Activated naive CD4-positive, alpha-beta T cell treated with anti-CD3 and anti-CD28 coated beads, Interleukin-2, amount 50 U/mL, for 72 hours (primary cell): Measurements from ENCODE around the gene UPK3B. TPM values are rescaled to one million over a fixed set of nuclear protein-coding genes. Genes with fewer than 3 reads are reported as not detected.
A peak's percentile ranks its signal among the peaks of the same experiment; 100 is the strongest.
"Not testable (repeated sequence)": the region's sequence is repeated elsewhere in the genome, so short reads cannot be mapped to it uniquely, and the experiment has no call there.

ENCODE experiments used
- ATAC-seq, 2 donors: fragments of 150-1000 bp; cut with Tn5 transposase; 2 replicates each; pipeline ENCODE4 v1.10.0; 2021; ENCODE audit warnings: mild to moderate bottlenecking in 2 of 2, moderate library complexity in 2 of 2
- DNase-seq, 2 donors: peaks; one replicate each; pipeline ENCODE4 v3.0.0; 2021 to 2022; ENCODE audit warnings: low spot score in 2 of 2
- H3K27ac Mint-ChIP-seq, 2 donors: one replicate each; pipeline ENCODE4 v1.8.0; 2022; ENCODE audit warnings: mild to moderate bottlenecking in 2 of 2, mixed read lengths in 2 of 2
- H3K36me3 Mint-ChIP-seq, 2 donors: one replicate each; pipeline ENCODE4 v1.8.0; 2022; ENCODE audit warnings: mixed read lengths in 2 of 2
- H3K9me3 Mint-ChIP-seq, 2 donors: one replicate each; pipeline ENCODE4 v1.8.0; 2022; ENCODE audit warnings: mixed read lengths in 2 of 2
- total RNA-seq, 2 donors: library from RNA; stranded (reverse); gene quantifications; one replicate each; pipeline ENCODE4 v1.2.3, GENCODE V29; 2022

Gene UPK3B
- total RNA-seq, 2 donors from 2014 or later, result 0.68 to 1.6 TPM

DNA sequence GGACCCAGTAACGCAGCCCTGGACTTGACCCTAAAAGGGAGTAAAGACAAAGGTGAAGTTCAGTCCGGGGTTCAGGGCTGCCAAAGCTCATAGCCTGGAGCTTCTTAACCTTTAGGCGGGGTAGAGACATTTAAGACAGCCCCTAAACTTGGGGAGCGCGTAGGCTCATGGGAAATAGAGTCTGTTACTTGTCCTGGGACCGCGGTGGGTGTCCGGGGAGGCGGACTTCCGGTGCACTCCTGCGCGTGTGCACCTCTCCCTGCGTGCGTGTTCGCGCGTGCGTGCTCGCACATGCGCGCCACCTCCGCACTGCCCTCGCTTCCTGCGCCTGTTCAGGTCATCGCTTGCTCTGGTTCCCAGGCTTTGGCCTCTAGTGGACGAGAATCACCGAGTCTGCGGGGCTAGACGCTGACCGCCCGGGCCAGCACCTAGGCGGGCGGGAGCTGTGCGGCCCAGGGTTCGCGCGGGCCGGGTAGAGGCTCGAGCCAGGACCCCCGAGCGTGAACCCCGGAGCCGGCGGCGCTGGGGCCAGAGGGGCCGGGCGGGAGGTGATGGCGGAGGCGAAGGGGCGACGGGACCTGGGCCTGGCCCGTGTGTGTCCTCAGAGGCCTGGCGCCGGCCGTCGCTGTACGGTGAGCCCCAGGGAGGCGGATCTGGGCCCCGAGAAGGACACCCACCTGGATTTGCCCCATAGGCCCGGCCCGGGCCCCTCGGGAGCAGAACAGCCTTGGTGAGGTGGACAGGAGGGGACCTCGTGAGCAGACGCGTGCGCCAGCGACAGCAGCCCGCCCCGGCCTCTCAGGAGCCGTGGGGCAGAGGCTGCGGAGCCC, 38.9 kb downstream of the UPK3B start:
- DNase-seq (peak; percentile 76 to 88), ATAC-seq (peak; percentile 100)
- Mint-ChIP-seq H3K27ac (peak overlapping the region; percentile 94), H3K36me3 (peaks cover 6 to 18% of the 10 kb centered on the region in 2 donors)
- H3K9me3 Mint-ChIP-seq, result not testable (repeated sequence)

DNA sequence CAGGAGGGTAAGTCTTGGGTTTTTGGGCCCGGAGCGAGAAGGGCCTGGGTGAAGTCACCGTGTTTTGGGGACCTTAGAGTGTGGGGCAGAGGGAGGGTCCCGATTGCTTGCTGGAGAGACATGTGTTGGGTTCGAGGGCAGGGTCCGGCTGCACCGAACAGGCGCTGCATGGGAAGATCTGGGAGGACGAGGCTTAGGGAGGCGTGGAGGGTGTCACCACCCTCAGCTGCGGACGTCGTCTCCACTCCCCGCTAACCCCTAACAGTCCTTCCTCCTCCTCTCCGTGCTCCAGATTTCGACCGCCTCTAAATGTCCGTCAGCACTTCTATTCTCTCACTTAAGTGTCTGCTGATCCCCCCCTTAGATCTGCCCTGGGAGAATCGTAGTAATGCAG, 39.5 kb downstream of the UPK3B start:
- DNase-seq, result peak in 1 of 2 donors; percentile 55
- H3K27ac Mint-ChIP-seq, result peak overlapping the region; percentile 92 to 94
- not testable (repeated sequence) for ATAC-seq, H3K9me3 Mint-ChIP-seq
- peaks cover 9 to 18% of the 10 kb centered on the region in 2 donors for H3K36me3 Mint-ChIP-seq

- H3K9me3 Mint-ChIP-seq, H3K27ac Mint-ChIP-seq, ATAC-seq, DNase-seq: not testable (repeated sequence)
- H3K36me3 Mint-ChIP-seq, result peaks cover 11 to 18% of the 10 kb centered on the region in 2 donors
These were observed 41.6 kb downstream of the UPK3B start for GRCh38 chr7:76551992-76552391.

GRCh38 chr7:76559685-76560084, 49.3 kb downstream of the UPK3B start:
- H3K27ac Mint-ChIP-seq, result peak overlapping the region in 1 of 2 donors; percentile 1
- H3K9me3 Mint-ChIP-seq, ATAC-seq, DNase-seq: not testable (repeated sequence)
- H3K36me3 Mint-ChIP-seq, result peaks cover 7 to 38% of the 10 kb centered on the region in 2 donors

GRCh38 chr7:76560157-76560556, 49.8 kb downstream of the UPK3B start:
- ATAC-seq, DNase-seq, H3K9me3 Mint-ChIP-seq, H3K27ac Mint-ChIP-seq: not testable (repeated sequence)
- H3K36me3 Mint-ChIP-seq, result peaks cover 7 to 34% of the 10 kb centered on the region in 2 donors

GRCh38 chr7:76561342-76561741, 51.0 kb downstream of the UPK3B start:
- H3K36me3 Mint-ChIP-seq, result peaks cover 12 to 45% of the 10 kb centered on the region in 2 donors
- DNase-seq, H3K9me3 Mint-ChIP-seq, ATAC-seq, H3K27ac Mint-ChIP-seq: not testable (repeated sequence)

GRCh38 chr7:76565001-76565400, 54.6 kb downstream of the UPK3B start:
- H3K9me3 Mint-ChIP-seq, DNase-seq, ATAC-seq, H3K27ac Mint-ChIP-seq: not testable (repeated sequence)
- H3K36me3 Mint-ChIP-seq, result peaks cover 12 to 37% of the 10 kb centered on the region in 2 donors

Other genes with a start within 250 kb of the UPK3B start
- 10 to 100 TPM; 42.5 to 78.1 TPM for gene HSPB1, start 207.9 kb upstream of the UPK3B start, total RNA-seq
- 100 to 1,000 TPM; 103 to 143 TPM for gene YWHAG, start 151.6 kb upstream of the UPK3B start, total RNA-seq
- gene SSC4D, start 100.9 kb upstream of the UPK3B start, total RNA-seq, result under 1 TPM; 0.61 to 0.62 TPM
- gene ZP3, start 85.6 kb upstream of the UPK3B start, total RNA-seq, result 10 to 100 TPM in 1 of 2 donors, 1 to 10 TPM in 1; 7.9 to 19.2 TPM
- 10 to 100 TPM; 22.3 to 28.5 TPM for gene DTX2, start 48.8 kb upstream of the UPK3B start, total RNA-seq
- gene SPDYE16, start 32.7 kb downstream of the UPK3B start, total RNA-seq, result under 1 TPM in 1 of 2 donors, not detected in 1; 0.10 TPM
- gene POMZP3, start 116.7 kb downstream of the UPK3B start, total RNA-seq, result 10 to 100 TPM in 1 of 2 donors, 1 to 10 TPM in 1; 7.9 to 12.3 TPM